GM06990 (cell line): ENCODE data around the gene AMBP.

Experiments used
- DNase-seq: peaks from one replicate; pipeline ENCODE4 v3.0.0-alpha.2; 2011; ENCODE audit not compliant: insufficient read length; ENCODE audit errors: extremely low read depth
- H3K27me3 ChIP-seq: replicated peaks from 2 replicates; pipeline ENCODE4 v1.6.0; 2011; ENCODE audit warnings: low read length; ENCODE audit not compliant: control insufficient read depth, insufficient read depth
- H3K36me3 ChIP-seq: 2 replicates; pipeline ENCODE4 v1.5.1; 2011; ENCODE audit warnings: low read length; ENCODE audit not compliant: control insufficient read depth, insufficient read depth
- H3K4me3 ChIP-seq: replicated peaks from 2 replicates; pipeline ENCODE4 v1.5.1; 2011; ENCODE audit warnings: low read depth, mild to moderate bottlenecking, control low read depth, low read length
- CTCF ChIP-seq: IDR thresholded peaks from 2 replicates; pipeline ENCODE4 v1.5.1; 2011; ENCODE audit warnings: low read length, control low read depth, mild to moderate bottlenecking, inconsistent platforms; ENCODE audit not compliant: insufficient read depth, poor library complexity, severe bottlenecking

Gene AMBP

DNA sequence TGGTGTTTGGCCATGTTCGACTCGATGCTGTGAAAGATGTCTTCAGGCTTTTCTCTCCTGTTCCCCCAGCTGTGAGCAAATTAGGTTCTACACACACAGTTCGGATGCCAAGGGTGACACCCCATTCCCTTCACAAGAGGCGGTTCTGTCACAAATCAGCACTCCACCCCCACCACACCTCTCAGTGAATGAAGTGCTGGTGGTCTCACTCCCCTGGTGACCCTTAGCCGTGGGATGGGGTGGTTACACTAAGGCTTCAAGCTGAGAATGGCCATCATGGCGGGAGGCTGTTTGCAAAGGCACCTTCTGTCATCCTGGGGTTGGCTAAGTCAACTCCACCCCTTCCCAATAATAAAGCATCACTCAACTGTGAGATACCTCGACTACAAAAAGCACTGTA is 26.4 kb downstream of the AMBP start:
- H3K27me3 ChIP-seq: peaks cover 2% of the 10 kb centered on the region; the same call in 1 of the 2 replicates

DNA sequence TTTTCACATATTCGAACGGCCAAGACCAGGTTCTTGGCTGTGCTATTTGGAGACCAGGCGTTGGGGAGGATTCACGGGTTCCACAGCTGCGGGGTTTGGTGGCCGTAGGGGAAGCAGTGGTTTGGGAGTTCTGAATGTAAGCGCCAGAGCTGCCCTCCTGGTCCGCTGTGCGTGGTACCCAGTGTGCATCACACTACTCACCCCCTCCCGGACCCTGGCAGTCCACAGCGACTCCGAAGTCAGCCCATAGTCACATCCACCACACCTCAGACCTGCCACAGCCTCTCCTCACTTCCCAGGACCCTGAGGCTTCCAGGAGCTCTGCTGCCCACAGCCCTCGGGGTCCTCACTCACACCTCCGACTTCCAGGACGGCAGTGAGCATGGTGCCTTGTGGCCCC is 26.8 kb downstream of the AMBP start:
- H3K36me3 ChIP-seq: no peaks in the 10 kb centered on the region
- no peak for DNase-seq
- H3K27me3 ChIP-seq: peaks cover 2% of the 10 kb centered on the region; the same call in 1 of the 2 replicates
- TF ChIP-seq CTCF: no peak
- H3K4me3 ChIP-seq: no peak overlapping the region

More for the DNA sequence above, 26.4 kb downstream of the AMBP start:
- Histone ChIP-seq H3K36me3 (no peaks in the 10 kb centered on the region), H3K4me3 (no peak overlapping the region)
- TF ChIP-seq CTCF: no peak
- DNase-seq: no peak

DNA sequence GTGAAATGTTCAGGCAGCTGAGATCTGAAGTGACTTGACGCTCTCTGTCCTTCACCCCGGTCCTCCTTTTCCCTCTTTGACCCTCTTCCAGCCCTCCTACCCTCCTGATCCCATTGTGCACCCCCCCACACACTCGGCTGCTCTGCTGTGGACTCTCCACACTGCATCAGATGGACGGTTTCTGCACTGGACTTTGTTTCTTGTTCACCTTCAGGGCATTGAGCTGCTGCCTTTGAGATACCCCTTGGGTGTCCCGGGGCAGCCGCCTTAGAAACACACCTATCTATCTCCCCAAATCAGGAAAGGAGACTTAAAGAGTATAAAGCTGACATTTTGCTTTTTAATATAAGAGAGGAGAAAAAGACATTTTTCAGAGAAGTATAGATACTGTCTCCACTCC is 27.5 kb downstream of the AMBP start:
- no peak for DNase-seq
- peaks cover 2% of the 10 kb centered on the region; the same call in 1 of the 2 replicates for H3K27me3 ChIP-seq
- H3K36me3 ChIP-seq: no peaks in the 10 kb centered on the region
- no peak for TF ChIP-seq CTCF
- H3K4me3 ChIP-seq: no peak overlapping the region

- no peak for DNase-seq
- Histone ChIP-seq H3K4me3 (no peak overlapping the region), H3K36me3 (no peaks in the 10 kb centered on the region), H3K27me3 (peaks cover 2% of the 10 kb centered on the region; the same call in 1 of the 2 replicates)
- TF ChIP-seq CTCF: no peak
These were observed 27.9 kb downstream of the AMBP start for GRCh38 chr9:114050226-114050568.

GRCh38 chr9:114049441-114050225 is 28.5 kb downstream of the AMBP start:
- no peak for TF ChIP-seq CTCF

More at GRCh38 chr9:114049441-114050225, 28.5 kb downstream of the AMBP start:
- peaks cover 2% of the 10 kb centered on the region; the same call in 1 of the 2 replicates for H3K27me3 ChIP-seq
- no peak for DNase-seq
- H3K4me3 ChIP-seq: no peak overlapping the region
- no peaks in the 10 kb centered on the region for H3K36me3 ChIP-seq
